Measurements from ENCODE around the gene PRKN. TPM values are rescaled to one million over a fixed set of nuclear protein-coding genes. Genes with fewer than 3 reads are reported as not detected.

The PRKN gene
- total and polyA plus RNA-seq, 9 donors = 3.0 to 15.0 (median 9.2) TPM

DNA sequence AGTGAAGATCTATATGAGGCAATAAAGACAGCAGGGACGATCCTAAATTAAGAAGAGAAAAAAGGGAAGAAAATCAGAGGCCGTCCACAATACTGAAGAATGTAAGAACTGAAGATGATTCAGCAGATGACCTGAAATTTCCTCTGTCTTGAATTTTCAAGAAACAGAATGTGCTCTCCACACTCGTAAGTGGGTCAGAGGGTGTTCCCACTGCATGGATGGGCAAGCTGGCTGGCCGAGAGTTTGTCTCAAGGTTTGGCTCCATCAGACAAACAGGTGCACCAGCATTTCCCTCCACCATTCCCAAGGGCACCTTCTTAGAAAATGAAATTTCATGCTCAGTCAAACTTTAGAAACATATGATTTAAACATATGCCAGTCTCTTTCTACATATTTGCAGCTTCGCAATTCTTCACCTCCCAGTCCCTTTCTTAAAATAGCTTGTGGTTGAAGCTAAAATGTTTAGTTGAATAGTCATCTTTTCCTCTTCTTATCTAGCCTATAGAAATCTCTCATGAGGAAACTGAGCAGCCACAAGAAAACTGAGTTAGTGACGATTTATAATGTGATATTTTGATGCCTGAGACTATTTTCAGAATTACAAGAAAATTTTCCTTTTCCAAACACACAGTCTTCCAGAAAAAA, 576.4 kb downstream of the PRKN start:
- 66 to 75% (median 70%) methylated on average over 6 of the region's 6 CpGs for WGBS, 3 donors
- H3K27ac ChIP-seq = no peak overlapping the region
- TF ChIP-seq POLR2A (IDR thresholded peaks at IDR 0.05) = no peak

GRCh38 chr6:162150295-162150694, 577.3 kb downstream of the PRKN start:
- TF ChIP-seq POLR2A (IDR thresholded peaks at IDR 0.05) (no peak), CTCF (IDR thresholded peaks at IDR 0.05) (no peak), EP300 (IDR thresholded peaks at IDR 0.05) (no peak)
- H3K4me1 ChIP-seq (ENCODE audit: insufficient read depth) = no peaks in the 10 kb centered on the region
- intact Hi-C loops (cut with DNase I) = no loop called here
- H3K27ac ChIP-seq = no peak overlapping the region
- WGBS, 3 donors = 75 to 78% (median 77%) methylated on average over 7 of the region's 7 CpGs
- no peaks in the 10 kb centered on the region for H3K9me3 ChIP-seq
- no peak overlapping the region for H3K4me3 ChIP-seq
- H3K36me3 ChIP-seq = no peaks in the 10 kb centered on the region
- DNase-seq = no peak
- no peaks in the 10 kb centered on the region for H3K27me3 ChIP-seq

More for the DNA sequence above, 576.4 kb downstream of the PRKN start:
- Histone ChIP-seq H3K9me3 (no peaks in the 10 kb centered on the region), H3K27me3 (no peaks in the 10 kb centered on the region), H3K4me3 (no peak overlapping the region), H3K4me1 (ENCODE audit: insufficient read depth) (no peaks in the 10 kb centered on the region), H3K36me3 (no peaks in the 10 kb centered on the region)
- DNase-seq = no peak
- intact Hi-C loops (cut with DNase I) = no loop called here

GRCh38 chr6:162149786-162150185, 577.8 kb downstream of the PRKN start:
- H3K4me3 ChIP-seq = no peak overlapping the region
- DNase-seq = no peak
- no peaks in the 10 kb centered on the region for H3K36me3 ChIP-seq
- H3K27ac ChIP-seq = no peak overlapping the region
- no peaks in the 10 kb centered on the region for H3K27me3 ChIP-seq
- no peaks in the 10 kb centered on the region for H3K9me3 ChIP-seq
- no peaks in the 10 kb centered on the region for H3K4me1 ChIP-seq (ENCODE audit: insufficient read depth)
- WGBS, 3 donors = 95 to 97% (median 96%) methylated on average over 6 of the region's 6 CpGs
- no peak for TF ChIP-seq POLR2A (IDR thresholded peaks at IDR 0.05)
- no peak for TF ChIP-seq EP300 (IDR thresholded peaks at IDR 0.05)
- no peak for TF ChIP-seq CTCF (IDR thresholded peaks at IDR 0.05)
- intact Hi-C loops (cut with DNase I) = no loop called here

- no peaks in the 10 kb centered on the region for H3K27me3 ChIP-seq
- no peaks in the 10 kb centered on the region for H3K36me3 ChIP-seq
- TF ChIP-seq CTCF (IDR thresholded peaks at IDR 0.05) = no peak
- intact Hi-C loops (cut with DNase I) = no loop called here
- H3K4me3 ChIP-seq = no peak overlapping the region
- DNase-seq = no peak
- H3K4me1 ChIP-seq (ENCODE audit: insufficient read depth) = no peaks in the 10 kb centered on the region
- H3K9me3 ChIP-seq = no peaks in the 10 kb centered on the region
- WGBS, 3 donors = 84 to 96% (median 94%) methylated on average over 3 of the region's 3 CpGs
- H3K27ac ChIP-seq = no peak overlapping the region
Measured at GRCh38 chr6:162147805-162148204, 579.8 kb downstream of the PRKN start.

- intact Hi-C loops (cut with DNase I) = no loop called here
- WGBS, 3 donors = 62 to 79% (median 64%) methylated on average over 1 of the region's 1 CpG
- H3K4me1 ChIP-seq (ENCODE audit: insufficient read depth) = no peaks in the 10 kb centered on the region
Measured at GRCh38 chr6:162147281-162147680, 580.3 kb downstream of the PRKN start.

More at GRCh38 chr6:162147281-162147680, 580.3 kb downstream of the PRKN start:
- Histone ChIP-seq H3K4me3 (no peak overlapping the region), H3K27me3 (no peaks in the 10 kb centered on the region), H3K36me3 (no peaks in the 10 kb centered on the region), H3K9me3 (no peaks in the 10 kb centered on the region), H3K27ac (no peak overlapping the region)
- TF ChIP-seq POLR2A (IDR thresholded peaks at IDR 0.05) (no peak), EP300 (IDR thresholded peaks at IDR 0.05) (no peak), CTCF (IDR thresholded peaks at IDR 0.05) (no peak)
- DNase-seq = no peak
